Epithelial cell of esophagus (primary cell): Measurements from ENCODE around the gene JAZF1.

ENCODE experiments used
- DNase-seq: peaks from one replicate; pipeline ENCODE4 v3.0.0; 2010; ENCODE audit warnings: low read depth
- H3K4me3 ChIP-seq: 2 replicates; pipeline ENCODE4 v1.5.1; 2011; ENCODE audit warnings: mild to moderate bottlenecking, low read length, control low read depth
- CTCF ChIP-seq: IDR thresholded peaks from 2 replicates; pipeline ENCODE4 v1.5.1; 2011; ENCODE audit warnings: low read depth, mild to moderate bottlenecking, low read length, control low read depth, inconsistent platforms; ENCODE audit not compliant: insufficient read depth; ENCODE audit errors: missing control alignments

The JAZF1 gene

GRCh38 chr7:27839099-27839498 lies 341.5 kb downstream of the JAZF1 start:
- TF ChIP-seq CTCF = no peak
- H3K4me3 ChIP-seq = no peak overlapping the region
- no peak for DNase-seq

DNA sequence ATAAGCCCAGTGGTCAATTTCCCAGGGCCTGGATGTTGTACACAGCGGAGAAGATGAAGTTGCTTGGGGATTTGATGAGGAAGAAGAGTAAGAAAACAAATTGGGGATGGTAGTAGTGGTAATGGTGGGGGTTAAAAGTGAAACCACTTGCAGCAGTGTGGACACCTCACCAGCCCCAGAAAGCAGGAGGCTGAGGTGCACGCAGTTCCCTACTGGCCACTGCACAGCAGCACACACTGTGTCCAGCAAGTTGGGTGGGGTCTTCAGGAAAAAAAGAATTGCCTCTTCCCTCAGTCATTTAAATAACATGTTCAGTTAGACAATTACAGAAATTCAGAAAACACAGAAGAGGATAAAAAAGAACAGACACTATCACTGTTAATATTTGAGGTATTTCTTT lies 344.1 kb downstream of the JAZF1 start:
- no peak for TF ChIP-seq CTCF
- no peak for DNase-seq
- H3K4me3 ChIP-seq = no peak overlapping the region

GRCh38 chr7:27835376-27835775 lies 345.2 kb downstream of the JAZF1 start:
- no peak for DNase-seq
- no peak for TF ChIP-seq CTCF
- H3K4me3 ChIP-seq = no peak overlapping the region

DNA sequence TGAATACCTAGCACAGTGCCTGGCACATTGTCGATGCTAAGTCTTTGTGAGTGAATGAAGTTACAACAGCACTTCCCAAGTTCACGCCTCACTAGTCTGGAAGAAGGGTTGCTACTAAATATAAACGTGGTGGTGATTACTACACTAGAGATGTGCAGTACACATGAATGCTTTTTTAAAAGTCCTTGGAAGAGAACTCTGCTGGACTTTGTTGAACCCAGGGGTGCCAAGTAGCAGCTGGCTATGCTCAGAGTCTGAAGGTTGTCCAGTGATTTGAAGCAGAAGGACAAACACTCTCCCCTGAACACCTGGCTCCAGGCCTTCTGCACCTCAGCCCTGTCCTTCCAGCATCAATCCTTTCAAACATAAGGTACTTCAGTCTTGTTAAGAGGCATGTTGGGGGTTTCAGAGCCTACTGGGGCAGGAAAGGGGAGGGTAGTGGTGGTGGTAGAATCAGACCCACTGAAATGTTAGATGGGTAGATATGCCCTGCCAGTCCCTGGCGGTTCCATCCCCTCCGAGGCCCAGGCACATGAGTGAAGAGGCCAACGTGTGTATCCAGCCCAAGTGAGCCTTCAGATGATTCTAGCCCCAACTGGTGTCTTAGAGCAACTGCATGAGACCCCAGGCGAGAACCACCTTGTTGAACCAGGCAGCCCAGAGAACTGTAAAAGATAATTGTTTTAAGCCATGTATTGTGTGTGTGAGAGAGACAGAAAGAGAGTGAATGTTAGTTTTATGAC lies 346.2 kb downstream of the JAZF1 start:
- no peak for TF ChIP-seq CTCF
- no peak for DNase-seq

GRCh38 chr7:27826357-27826756 lies 354.2 kb downstream of the JAZF1 start:
- no peak for TF ChIP-seq CTCF
- DNase-seq = no peak

More for the DNA sequence above, 346.2 kb downstream of the JAZF1 start:
- H3K4me3 ChIP-seq = no peak overlapping the region

GRCh38 chr7:27825891-27826290 lies 354.7 kb downstream of the JAZF1 start:
- TF ChIP-seq CTCF = no peak
- DNase-seq = no peak
- H3K4me3 ChIP-seq = no peak overlapping the region

More at GRCh38 chr7:27826357-27826756, 354.2 kb downstream of the JAZF1 start:
- H3K4me3 ChIP-seq = no peak overlapping the region

GRCh38 chr7:27822245-27822644 lies 358.4 kb downstream of the JAZF1 start:
- TF ChIP-seq CTCF = no peak
- DNase-seq = no peak
- H3K4me3 ChIP-seq = no peak overlapping the region
